B cell (primary cell): Measurements from ENCODE around the gene AMMECR1.
A peak's percentile ranks its signal among the peaks of the same experiment; 100 is the strongest.

ENCODE experiments used
- EZH2 ChIP-seq: IDR thresholded peaks from 2 replicates; pipeline ENCODE4 v1.6.1; 2012; ENCODE audit warnings: borderline replicate concordance, low read depth, mild to moderate bottlenecking, moderate library complexity, low read length; ENCODE audit not compliant: insufficient read depth, poor library complexity, severe bottlenecking
- TF ChIP-seq, protein P1 (sequence below): fragments of 200-600 bp; IDR thresholded peaks from one replicate; pipeline ENCODE4 v1.8.0; 2022; ENCODE audit warnings: antibody characterized with exemption, mild to moderate bottlenecking

DNA sequence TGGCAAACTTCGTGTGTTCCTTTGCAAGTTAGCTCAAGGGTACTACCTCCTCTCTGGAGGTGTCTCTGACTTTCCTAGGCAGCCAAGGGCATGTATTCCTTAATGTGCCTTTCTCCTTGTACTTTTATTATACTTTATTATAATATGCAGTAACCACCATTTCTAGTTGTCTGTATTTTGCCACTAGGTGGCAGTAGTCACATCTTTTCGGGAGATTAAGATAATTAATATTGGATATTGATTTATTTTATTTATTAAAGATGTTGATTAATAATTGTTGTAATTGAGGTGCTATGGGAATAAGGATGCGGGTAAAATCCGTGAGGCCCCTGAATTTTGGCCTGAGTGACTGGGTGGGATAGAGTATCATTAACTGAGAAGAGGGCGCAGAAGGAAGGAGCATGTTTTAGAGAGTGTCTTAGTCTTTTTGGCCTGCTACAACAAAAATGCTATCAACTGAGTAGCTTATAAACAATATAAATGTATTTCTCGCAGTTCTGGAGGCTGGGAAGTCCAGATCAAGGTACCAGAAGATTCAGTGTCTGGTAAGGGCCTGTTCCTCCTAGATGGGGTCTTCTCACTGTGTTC lies 161.6 kb downstream of the AMMECR1 start:
- TF ChIP-seq, protein P1, sequence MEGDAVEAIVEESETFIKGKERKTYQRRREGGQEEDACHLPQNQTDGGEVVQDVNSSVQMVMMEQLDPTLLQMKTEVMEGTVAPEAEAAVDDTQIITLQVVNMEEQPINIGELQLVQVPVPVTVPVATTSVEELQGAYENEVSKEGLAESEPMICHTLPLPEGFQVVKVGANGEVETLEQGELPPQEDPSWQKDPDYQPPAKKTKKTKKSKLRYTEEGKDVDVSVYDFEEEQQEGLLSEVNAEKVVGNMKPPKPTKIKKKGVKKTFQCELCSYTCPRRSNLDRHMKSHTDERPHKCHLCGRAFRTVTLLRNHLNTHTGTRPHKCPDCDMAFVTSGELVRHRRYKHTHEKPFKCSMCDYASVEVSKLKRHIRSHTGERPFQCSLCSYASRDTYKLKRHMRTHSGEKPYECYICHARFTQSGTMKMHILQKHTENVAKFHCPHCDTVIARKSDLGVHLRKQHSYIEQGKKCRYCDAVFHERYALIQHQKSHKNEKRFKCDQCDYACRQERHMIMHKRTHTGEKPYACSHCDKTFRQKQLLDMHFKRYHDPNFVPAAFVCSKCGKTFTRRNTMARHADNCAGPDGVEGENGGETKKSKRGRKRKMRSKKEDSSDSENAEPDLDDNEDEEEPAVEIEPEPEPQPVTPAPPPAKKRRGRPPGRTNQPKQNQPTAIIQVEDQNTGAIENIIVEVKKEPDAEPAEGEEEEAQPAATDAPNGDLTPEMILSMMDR: peak; percentile 71
- TF ChIP-seq EZH2: no peak
